SH-SY5Y (cell line): ENCODE results near the gene FITM1.

ENCODE experiments used
- GATA2 ChIP-seq: IDR thresholded peaks from 2 replicates; pipeline ENCODE4 v1.6.1; 2011; ENCODE audit warnings: mild to moderate bottlenecking, low read depth, low read length
- GATA3 ChIP-seq: IDR thresholded peaks from 2 replicates; pipeline ENCODE4 v1.6.1; 2011; ENCODE audit warnings: low read depth, mild to moderate bottlenecking, low read length, moderate library complexity

DNA sequence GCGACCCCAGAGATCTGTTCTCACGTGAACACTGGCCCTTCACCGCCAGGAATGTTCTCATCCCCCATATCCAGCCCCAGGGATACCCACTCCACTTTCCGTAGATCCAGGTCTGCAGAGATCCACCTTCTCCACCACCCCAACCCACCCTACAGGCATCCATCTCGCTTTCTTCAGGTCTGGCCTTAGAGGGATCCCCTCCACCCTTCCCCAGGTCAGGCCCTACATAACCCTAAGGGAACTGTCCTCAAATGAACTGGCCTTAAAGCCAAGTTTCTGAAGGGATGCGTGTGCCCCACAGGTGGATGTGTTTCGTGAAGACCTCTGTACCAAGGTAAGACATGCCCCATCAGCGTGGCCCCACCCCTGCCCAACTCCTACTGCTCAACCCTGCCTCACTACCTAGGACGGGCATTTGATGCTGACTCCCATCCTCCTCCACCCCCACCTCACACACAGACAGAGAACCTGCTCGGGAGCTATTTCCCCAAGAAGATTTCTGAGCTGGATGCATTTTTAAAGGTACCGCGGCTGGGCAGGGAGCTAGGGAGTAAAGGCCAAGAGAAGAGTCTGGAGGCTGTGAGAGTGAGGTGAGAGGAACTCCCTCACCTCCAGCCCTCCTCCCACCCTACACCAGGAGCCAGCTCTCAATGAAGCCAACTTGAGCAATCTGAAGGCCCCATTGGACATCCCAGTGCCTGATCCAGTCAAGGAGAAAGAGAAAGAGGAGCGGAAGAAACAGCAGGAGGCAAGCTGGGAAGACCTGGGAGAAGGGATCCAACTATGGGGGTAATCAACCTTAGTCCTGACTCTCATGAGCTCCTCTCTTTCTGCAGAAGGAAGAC is 6.4 kb downstream of the FITM1 start:
- TF ChIP-seq GATA3 (no peak), GATA2 (no peak)
